Aorta (tissue), 5 donors: ENCODE measurements around the gene POLDIP3. TPM values are rescaled to one million over a fixed set of nuclear protein-coding genes. Genes with fewer than 3 reads are reported as not detected.

Source experiments
- ATAC-seq: fragments of 200-7000 bp; cut with Tn5 transposase; one replicate; pipeline ENCODE4 v1.9.1; 2022; ENCODE audit warnings: moderate library complexity; ENCODE audit not compliant: low FRiP score
- DNase-seq, 2 donors: peaks; one replicate each; pipeline ENCODE4 v3.0.0-alpha.2; 2020
- H3K27ac ChIP-seq, 2 donors: one replicate each; pipeline ENCODE4 v1.5.1; 2013; ENCODE audit warnings: low read length in 2 of 2, mild to moderate bottlenecking in 2 of 2, moderate library complexity in 2 of 2, control low read depth in 1 of 2, inconsistent platforms in 1 of 2, low read depth in 1 of 2
- H3K27me3 ChIP-seq, 2 donors: one replicate each; pipeline ENCODE4 v1.6.1; 2013; ENCODE audit warnings: control low read depth in 1 of 2, low read length in 1 of 2, mild to moderate bottlenecking in 1 of 2, moderate library complexity in 1 of 2; ENCODE audit not compliant: insufficient read depth in 2 of 2, control insufficient read depth in 1 of 2
- H3K36me3 ChIP-seq, 2 donors: one replicate each; pipeline ENCODE4 v1.6.1; 2013; ENCODE audit warnings: control low read depth in 1 of 2, low read length in 1 of 2, mild to moderate bottlenecking in 1 of 2; ENCODE audit not compliant: insufficient read depth in 2 of 2, control insufficient read depth in 1 of 2
- H3K4me1 ChIP-seq, 2 donors: one replicate each; pipeline ENCODE4 v1.6.1; 2013; ENCODE audit warnings: low read length in 2 of 2, control low read depth in 1 of 2, mild to moderate bottlenecking in 1 of 2, moderate library complexity in 1 of 2; ENCODE audit not compliant: insufficient read depth in 2 of 2, control insufficient read depth in 1 of 2
- H3K4me3 ChIP-seq, 2 donors: one replicate each; pipeline ENCODE4 v1.5.1; 2013; ENCODE audit warnings: low read length in 2 of 2, control low read depth in 1 of 2, mild to moderate bottlenecking in 1 of 2
- H3K9me3 ChIP-seq: one replicate; pipeline ENCODE4 v1.6.1; 2013; ENCODE audit warnings: mild to moderate bottlenecking, low read length; ENCODE audit not compliant: control insufficient read depth
- WGBS, 2 donors: extraction: QIAGEN DNeasy Blood & Tissue Kit; methylation state at CpG; one replicate each; pipeline ENCODE4 v1.1.7; 2013; 5-methylcytosine and 5-hydroxymethylcytosine counted together
- intact Hi-C, 2 donors: fragments of 100-400 bp; cut with DNase I; formaldehyde crosslinking; loops; one replicate each; pipeline versions ENCODE4 v1.14.2 to v1.15.0; 2022
- polyA plus RNA-seq, 2 donors: library from polyadenylated mRNA; stranded (reverse); fragments of 200-250 nt; gene quantifications; one replicate each; pipeline ENCODE4 v1.2.3, GENCODE V29; 2013
- total RNA-seq, 2 donors: library from RNA; stranded (reverse); fragmentation: NEBNext Ultra II Directional; extraction: Animal tissue kit (Norgen Biotek cat#: 25700); gene quantifications; one replicate each; pipeline ENCODE4 v1.2.1, GENCODE V29; 2021
- donor health status: healthy with polysubstance abuse.
- donor health status: Bipolar disorder and iron deficiency.
- donor health status: DM: no; HTN: no; CAD: no.
- donor health status: DM: no; HTN: no; CAD: no.
- donor health status: DM: yes; HTN: yes; CAD: no.

Gene POLDIP3
- total and polyA plus RNA-seq, 4 donors = 26.0 to 49.6 (median 41.0) TPM

- WGBS, 2 donors = 72 to 79% methylated on average over 13 of the region's 13 CpGs
Observed at GRCh38 chr22:42632096-42632495, 17.4 kb upstream of the POLDIP3 start.

GRCh38 chr22:42630901-42631602 is 16.4 kb upstream of the POLDIP3 start:
- no peaks in the 10 kb centered on the region for H3K27me3 ChIP-seq
- no peak overlapping the region for H3K4me3 ChIP-seq
- intact Hi-C loops = no loop called here
- H3K27ac ChIP-seq = no peak overlapping the region
- WGBS, 2 donors = 83 to 85% methylated on average over 28 of the region's 28 CpGs
- DNase-seq = no peak
- H3K36me3 ChIP-seq = peaks cover 2 to 6% of the 10 kb centered on the region in 2 donors
- no peaks in the 10 kb centered on the region for H3K9me3 ChIP-seq
- H3K4me1 ChIP-seq = peaks cover 0 to under 1% of the 10 kb centered on the region in 2 donors
- no peak for ATAC-seq

More at GRCh38 chr22:42632096-42632495, 17.4 kb upstream of the POLDIP3 start:
- H3K4me1 ChIP-seq = peaks cover 0 to 6% of the 10 kb centered on the region in 2 donors
- H3K4me3 ChIP-seq = no peak overlapping the region
- intact Hi-C loops = no loop called here
- no peaks in the 10 kb centered on the region for H3K27me3 ChIP-seq
- ATAC-seq = no peak
- no peak for DNase-seq
- no peak overlapping the region for H3K27ac ChIP-seq
- peaks cover 2 to 5% of the 10 kb centered on the region in 2 donors for H3K36me3 ChIP-seq
- no peaks in the 10 kb centered on the region for H3K9me3 ChIP-seq

- H3K27me3 ChIP-seq = no peaks in the 10 kb centered on the region
- ATAC-seq (no peak), DNase-seq (no peak)
- intact Hi-C loops = no loop called here
- WGBS, 2 donors = 94 to 96% methylated on average over 18 of the region's 18 CpGs
- H3K27ac ChIP-seq = no peak overlapping the region
- H3K9me3 ChIP-seq = no peaks in the 10 kb centered on the region
- no peak overlapping the region for H3K4me3 ChIP-seq
- peaks cover 2 to 6% of the 10 kb centered on the region in 2 donors for H3K36me3 ChIP-seq
- no peaks in the 10 kb centered on the region for H3K4me1 ChIP-seq
Observed at GRCh38 chr22:42630211-42630610, 15.5 kb upstream of the POLDIP3 start.

GRCh38 chr22:42627981-42628380 is 13.3 kb upstream of the POLDIP3 start:
- H3K27ac ChIP-seq = no peak overlapping the region
- WGBS, 2 donors = 84 to 90% methylated on average over 9 of the region's 9 CpGs
- H3K9me3 ChIP-seq = no peaks in the 10 kb centered on the region
- no peaks in the 10 kb centered on the region for H3K4me1 ChIP-seq
- peaks cover 2 to 9% of the 10 kb centered on the region in 2 donors for H3K36me3 ChIP-seq
- DNase-seq (no peak), ATAC-seq (no peak)
- intact Hi-C loops = no loop called here
- H3K4me3 ChIP-seq = no peak overlapping the region
- H3K27me3 ChIP-seq = no peaks in the 10 kb centered on the region

- WGBS, 2 donors = 93% methylated on average over 21 to 25 of the region's 25 CpGs
- Histone ChIP-seq H3K4me3 (no peak overlapping the region), H3K4me1 (no peaks in the 10 kb centered on the region), H3K9me3 (no peaks in the 10 kb centered on the region), H3K27me3 (no peaks in the 10 kb centered on the region), H3K36me3 (peaks cover 2 to 9% of the 10 kb centered on the region in 2 donors), H3K27ac (no peak overlapping the region)
- intact Hi-C loops = no loop called here
- ATAC-seq (no peak), DNase-seq (no peak)
Observed at GRCh38 chr22:42626951-42627625, 12.4 kb upstream of the POLDIP3 start.

GRCh38 chr22:42626431-42626830 is 11.7 kb upstream of the POLDIP3 start:
- no peak overlapping the region for H3K4me3 ChIP-seq
- peaks cover 0 to 9% of the 10 kb centered on the region in 2 donors for H3K36me3 ChIP-seq
- H3K27me3 ChIP-seq = no peaks in the 10 kb centered on the region
- peaks cover 0 to 2% of the 10 kb centered on the region in 2 donors for H3K4me1 ChIP-seq
- ATAC-seq (no peak), DNase-seq (no peak)
- H3K9me3 ChIP-seq = no peaks in the 10 kb centered on the region
- intact Hi-C loops = no loop called here
- 91 to 92% methylated on average over 7 of the region's 7 CpGs for WGBS, 2 donors
- no peak overlapping the region for H3K27ac ChIP-seq

GRCh38 chr22:42625416-42625815 is 10.7 kb upstream of the POLDIP3 start:
- no peaks in the 10 kb centered on the region for H3K27me3 ChIP-seq
- H3K27ac ChIP-seq = no peak overlapping the region
- WGBS, 2 donors = 83 to 86% methylated on average over 15 of the region's 15 CpGs
- intact Hi-C loops = no loop called here
- DNase-seq = no peak
- peaks cover 0 to 9% of the 10 kb centered on the region in 2 donors for H3K36me3 ChIP-seq
- H3K9me3 ChIP-seq = no peaks in the 10 kb centered on the region
- no peak for ATAC-seq
- H3K4me3 ChIP-seq = no peak overlapping the region
- peaks cover 3 to 5% of the 10 kb centered on the region in 2 donors for H3K4me1 ChIP-seq

- no peaks in the 10 kb centered on the region for H3K27me3 ChIP-seq
- no peak overlapping the region for H3K4me3 ChIP-seq
- H3K36me3 ChIP-seq = peaks cover 0 to 8% of the 10 kb centered on the region in 2 donors
- no peaks in the 10 kb centered on the region for H3K9me3 ChIP-seq
- no peak overlapping the region for H3K27ac ChIP-seq
- 80 to 82% methylated on average over 12 of the region's 12 CpGs for WGBS, 2 donors
- no peak for ATAC-seq
- no peak for DNase-seq
- H3K4me1 ChIP-seq = peaks cover 3 to 5% of the 10 kb centered on the region in 2 donors
- intact Hi-C loops = no loop called here
Observed at GRCh38 chr22:42624551-42625106, 9.9 kb upstream of the POLDIP3 start.
